GM19238 (cell line): Measurements from ENCODE around the gene PPT2.
"Not testable (repeated sequence)": the region's sequence is repeated elsewhere in the genome, so short reads cannot be mapped to it uniquely, and the experiment has no call there.

Source experiments
- DNase-seq: peaks from one replicate; pipeline ENCODE4 v3.0.0; 2011; ENCODE audit warnings: low spot score; ENCODE audit not compliant: insufficient read length

The PPT2 gene

GRCh38 chr6:32176476-32177182 is 22.7 kb downstream of the PPT2 start:
- DNase-seq, result no peak

- no peak for DNase-seq
Observed at GRCh38 chr6:32177183-32177787, 23.3 kb downstream of the PPT2 start.

- DNase-seq, result peak; percentile 89
Observed at GRCh38 chr6:32177788-32178546, 24.0 kb downstream of the PPT2 start, which contains the start of gene RNF5. TSS of gene RNF5 (plus strand) at chr6:32178405. CDS start at chr6:32178512, 107 bp downstream.

- no peak for DNase-seq
Observed at GRCh38 chr6:32178547-32179440, 24.9 kb downstream of the PPT2 start.

- DNase-seq, result no peak
Observed at GRCh38 chr6:32179766-32180405, 25.9 kb downstream of the PPT2 start.

- DNase-seq, result no peak
Observed at GRCh38 chr6:32181148-32181702, 27.3 kb downstream of the PPT2 start.

- DNase-seq, result no peak
Observed at GRCh38 chr6:32181915-32182529, 28.1 kb downstream of the PPT2 start.

GRCh38 chr6:32182555-32182981 is 28.6 kb downstream of the PPT2 start:
- DNase-seq, result no peak

GRCh38 chr6:32183030-32183429 is 29.1 kb downstream of the PPT2 start:
- DNase-seq, result no peak

GRCh38 chr6:32183483-32184083 is 29.6 kb downstream of the PPT2 start:
- no peak for DNase-seq

- DNase-seq, result no peak
Observed at GRCh38 chr6:32184084-32184640, 30.2 kb downstream of the PPT2 start, which contains the start of gene AGER. TSS of gene AGER (minus strand) at chr6:32184253. CDS start at chr6:32184222, 31 bp downstream.

GRCh38 chr6:32185681-32186131 is 31.8 kb downstream of the PPT2 start:
- DNase-seq, result not testable (repeated sequence)

GRCh38 chr6:32186151-32186840 is 32.4 kb downstream of the PPT2 start:
- DNase-seq, result not testable (repeated sequence)

GRCh38 chr6:32187009-32187709 is 33.2 kb downstream of the PPT2 start:
- no peak for DNase-seq

GRCh38 chr6:32187725-32188380 is 33.9 kb downstream of the PPT2 start:
- DNase-seq, result not testable (repeated sequence)

- DNase-seq, result no peak
Observed at GRCh38 chr6:32188381-32189068, 34.6 kb downstream of the PPT2 start.
